SK-N-MC (cell line): ENCODE results near the gene EMILIN2.

Source experiments
- EZH2 ChIP-seq: fragments of 200-600 bp; sonication (generic); IDR thresholded peaks from one replicate; pipeline ENCODE4 v1.6.1; 2017; ENCODE audit warnings: antibody characterized with exemption
- POLR2AphosphoS5 ChIP-seq: IDR thresholded peaks from 2 replicates; pipeline ENCODE4 v1.6.1; 2012; ENCODE audit warnings: mild to moderate bottlenecking, low read depth, low read length, borderline replicate concordance

GRCh38 chr18:2958819-2959298 is 112.1 kb downstream of the EMILIN2 start:
- no peak for TF ChIP-seq POLR2AphosphoS5
- no peak for TF ChIP-seq EZH2
